ENCODE data around the gene DYNLT1. TPM values are rescaled to one million over a fixed set of nuclear protein-coding genes. Genes with fewer than 3 reads are reported as not detected.

DYNLT1 gene
- total RNA-seq, 6 experiments from 2014 or later: 163 to 185 (median 170) TPM

- H3K36me3 Mint-ChIP-seq (ENCODE audit: low read depth): peaks cover 53% of the 10 kb centered on the region
- DNase-seq: no peak
- no peaks in the 10 kb centered on the region for H3K9me3 Mint-ChIP-seq
- TF ChIP-seq, protein P1, sequence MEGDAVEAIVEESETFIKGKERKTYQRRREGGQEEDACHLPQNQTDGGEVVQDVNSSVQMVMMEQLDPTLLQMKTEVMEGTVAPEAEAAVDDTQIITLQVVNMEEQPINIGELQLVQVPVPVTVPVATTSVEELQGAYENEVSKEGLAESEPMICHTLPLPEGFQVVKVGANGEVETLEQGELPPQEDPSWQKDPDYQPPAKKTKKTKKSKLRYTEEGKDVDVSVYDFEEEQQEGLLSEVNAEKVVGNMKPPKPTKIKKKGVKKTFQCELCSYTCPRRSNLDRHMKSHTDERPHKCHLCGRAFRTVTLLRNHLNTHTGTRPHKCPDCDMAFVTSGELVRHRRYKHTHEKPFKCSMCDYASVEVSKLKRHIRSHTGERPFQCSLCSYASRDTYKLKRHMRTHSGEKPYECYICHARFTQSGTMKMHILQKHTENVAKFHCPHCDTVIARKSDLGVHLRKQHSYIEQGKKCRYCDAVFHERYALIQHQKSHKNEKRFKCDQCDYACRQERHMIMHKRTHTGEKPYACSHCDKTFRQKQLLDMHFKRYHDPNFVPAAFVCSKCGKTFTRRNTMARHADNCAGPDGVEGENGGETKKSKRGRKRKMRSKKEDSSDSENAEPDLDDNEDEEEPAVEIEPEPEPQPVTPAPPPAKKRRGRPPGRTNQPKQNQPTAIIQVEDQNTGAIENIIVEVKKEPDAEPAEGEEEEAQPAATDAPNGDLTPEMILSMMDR (IDR thresholded peaks at IDR 0.05): no peak
- peaks cover 2% of the 10 kb centered on the region; the same call in 1 of the 2 replicates for H3K27me3 Mint-ChIP-seq (ENCODE audit: insufficient read depth)
- no peak overlapping the region for H3K4me3 Mint-ChIP-seq
- peak overlapping the region; percentile 35; the same call in 1 of the 2 replicates for H3K27ac Mint-ChIP-seq
- peaks cover 54% of the 10 kb centered on the region for H3K4me1 Mint-ChIP-seq (ENCODE audit: low read depth)
Observed at GRCh38 chr6:158640519-158640918, 4.0 kb downstream of the DYNLT1 start.

- DNase-seq: no peak
- H3K27ac Mint-ChIP-seq: no peak overlapping the region; the same call in 1 of the 2 replicates
- H3K36me3 Mint-ChIP-seq (ENCODE audit: low read depth): peaks cover 58% of the 10 kb centered on the region
- TF ChIP-seq, protein P1 (IDR thresholded peaks at IDR 0.05): no peak
- peaks cover 49% of the 10 kb centered on the region for H3K4me1 Mint-ChIP-seq (ENCODE audit: low read depth)
- H3K4me3 Mint-ChIP-seq: no peak overlapping the region
- no peaks in the 10 kb centered on the region for H3K9me3 Mint-ChIP-seq
- no peaks in the 10 kb centered on the region for H3K27me3 Mint-ChIP-seq (ENCODE audit: insufficient read depth)
Observed at GRCh38 chr6:158639056-158639455, 5.5 kb downstream of the DYNLT1 start.

DNA sequence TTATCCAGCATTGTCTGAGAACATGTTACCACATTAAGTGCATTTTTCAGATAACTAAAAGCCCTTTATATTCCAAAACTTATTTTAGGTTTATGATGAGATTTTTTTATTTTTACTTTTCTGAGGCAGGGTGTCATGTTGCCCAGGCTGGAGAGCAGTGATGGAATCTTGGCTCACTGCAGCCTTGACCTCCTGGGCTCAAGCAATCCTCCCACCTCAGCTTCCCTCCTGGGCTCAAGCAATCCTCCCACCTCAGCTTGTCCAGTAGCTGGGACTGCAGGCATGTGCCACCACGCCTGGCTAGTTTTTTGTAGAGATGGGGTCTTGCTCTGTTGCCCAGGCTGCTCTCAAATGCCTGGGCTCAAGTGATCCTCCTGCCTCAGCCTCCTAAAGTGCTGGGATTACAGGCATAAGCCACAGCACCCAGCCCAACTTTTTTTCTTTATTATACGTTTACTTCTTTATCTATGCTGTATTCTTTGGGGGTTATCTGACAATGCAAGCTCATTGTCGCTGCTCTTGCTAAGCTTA lies 6.2 kb downstream of the DYNLT1 start:
- Mint-ChIP-seq H3K36me3 (ENCODE audit: low read depth) (peaks cover 57% of the 10 kb centered on the region), H3K4me1 (ENCODE audit: low read depth) (peaks cover 45% of the 10 kb centered on the region), H3K9me3 (no peaks in the 10 kb centered on the region), H3K27me3 (ENCODE audit: insufficient read depth) (no peaks in the 10 kb centered on the region), H3K4me3 (no peak overlapping the region), H3K27ac (no peak overlapping the region)
- TF ChIP-seq, protein P1 (IDR thresholded peaks at IDR 0.05): no peak
- no peak for DNase-seq

DNA sequence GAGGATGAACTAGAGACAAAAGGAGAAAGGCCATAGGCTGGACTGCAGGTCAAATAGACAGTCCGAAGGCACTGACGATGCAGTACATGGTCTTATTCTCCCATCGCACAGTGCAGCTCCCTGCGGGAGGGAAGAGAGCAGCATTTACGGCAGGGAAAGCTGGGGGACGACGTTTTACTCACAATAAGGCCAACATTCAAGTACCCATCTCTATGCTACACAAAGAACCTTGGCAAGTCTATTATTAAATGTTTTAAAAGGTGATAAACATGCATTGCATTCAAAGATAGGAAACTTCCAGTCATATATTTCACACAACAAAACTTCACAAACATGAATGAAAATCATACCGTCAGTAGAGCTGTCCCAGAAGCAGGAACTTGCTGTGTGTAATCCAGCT lies 7.8 kb downstream of the DYNLT1 start:
- no peak for DNase-seq
- Mint-ChIP-seq H3K27ac (no peak overlapping the region), H3K9me3 (no peaks in the 10 kb centered on the region), H3K4me3 (no peak overlapping the region; the same call in 1 of the 2 replicates), H3K36me3 (ENCODE audit: low read depth) (peaks cover 55% of the 10 kb centered on the region), H3K27me3 (ENCODE audit: insufficient read depth) (no peaks in the 10 kb centered on the region; the same call in 1 of the 2 replicates), H3K4me1 (ENCODE audit: low read depth) (peaks cover 39% of the 10 kb centered on the region)
- TF ChIP-seq, protein P1 (IDR thresholded peaks at IDR 0.05): no peak

- H3K4me1 Mint-ChIP-seq (ENCODE audit: low read depth): peaks cover 38% of the 10 kb centered on the region
- no peaks in the 10 kb centered on the region for H3K9me3 Mint-ChIP-seq
- H3K36me3 Mint-ChIP-seq (ENCODE audit: low read depth): peaks cover 60% of the 10 kb centered on the region
- H3K27ac Mint-ChIP-seq: no peak overlapping the region; the same call in 1 of the 2 replicates
- no peak overlapping the region for H3K4me3 Mint-ChIP-seq
- DNase-seq: no peak
- TF ChIP-seq, protein P1 (IDR thresholded peaks at IDR 0.05): no peak
- H3K27me3 Mint-ChIP-seq (ENCODE audit: insufficient read depth): no peaks in the 10 kb centered on the region; the same call in 1 of the 2 replicates
Observed at GRCh38 chr6:158635427-158636073, 9.0 kb downstream of the DYNLT1 start.
